SHP77 (cell line): ENCODE measurements around the gene INSRR.

Experiments
- DNase-seq, 2 experiments: peaks; one replicate each; lab custom pipeline; 2025; lab: John Stamatoyannopoulos, UW

INSRR gene

GRCh38 chr1:156858959-156859522, at the start of gene INSRR:
INSRR (minus strand) TSS chr1:156859117; CDS start chr1:156858621, 496 bp downstream.
- no peak for DNase-seq

GRCh38 chr1:156908541-156908940, 49.6 kb upstream of the INSRR start:
- DNase-seq = no peak

- DNase-seq = no peak
Observed at GRCh38 chr1:156906206-156906906, 47.4 kb upstream of the INSRR start.

- DNase-seq = no peak
Observed at GRCh38 chr1:156905651-156906050, 46.7 kb upstream of the INSRR start.

- no peak for DNase-seq
Observed at GRCh38 chr1:156905176-156905575, 46.3 kb upstream of the INSRR start.

- DNase-seq = no peak
Observed at GRCh38 chr1:156904187-156904959, 45.5 kb upstream of the INSRR start.

- DNase-seq = no peak
Observed at GRCh38 chr1:156903328-156904091, 44.6 kb upstream of the INSRR start.

GRCh38 chr1:156901966-156902915, 43.3 kb upstream of the INSRR start:
- DNase-seq = no peak

- DNase-seq = no peak
Observed at GRCh38 chr1:156901590-156901900, 42.6 kb upstream of the INSRR start.

- no peak for DNase-seq
Observed at GRCh38 chr1:156900896-156901589, 42.1 kb upstream of the INSRR start.

- DNase-seq = no peak
Observed at GRCh38 chr1:156899956-156900718, 41.2 kb upstream of the INSRR start.

GRCh38 chr1:156898971-156899664, 40.2 kb upstream of the INSRR start:
- no peak for DNase-seq

GRCh38 chr1:156898161-156898566, 39.2 kb upstream of the INSRR start:
- no peak for DNase-seq

- no peak for DNase-seq
Observed at GRCh38 chr1:156897078-156897825, 38.3 kb upstream of the INSRR start.

- DNase-seq = no peak
Observed at GRCh38 chr1:156896490-156897033, 37.6 kb upstream of the INSRR start.

- DNase-seq = no peak
Observed at GRCh38 chr1:156895927-156896326, 37.0 kb upstream of the INSRR start.

- DNase-seq = no peak
Observed at GRCh38 chr1:156895455-156895812, 36.5 kb upstream of the INSRR start.

- DNase-seq = no peak
Observed at GRCh38 chr1:156894711-156895454, 36.0 kb upstream of the INSRR start.
